Muscle of arm (tissue), 12 donors: ENCODE results near the gene RNF157. TPM values are rescaled to one million over a fixed set of nuclear protein-coding genes. Genes with fewer than 3 reads are reported as not detected.
"Not testable (repeated sequence)": the region's sequence is repeated elsewhere in the genome, so short reads cannot be mapped to it uniquely, and the experiment has no call there.

ENCODE experiments used
- DNase-seq: peaks from one replicate; pipeline ENCODE4 v3.0.0-alpha.2; 2013
- polyA plus RNA-seq, 12 donors: library from polyadenylated mRNA; unstranded; fragments of 120-200 nt; gene quantifications; one replicate each; pipeline ENCODE4 v1.2.1, GENCODE V29; 2013; ENCODE audit not compliant: insufficient read length in 12 of 12

Gene RNF157
- polyA plus RNA-seq, 12 donors, result 7.5 to 30.9 (median 13.0) TPM; not detected in 1

DNA sequence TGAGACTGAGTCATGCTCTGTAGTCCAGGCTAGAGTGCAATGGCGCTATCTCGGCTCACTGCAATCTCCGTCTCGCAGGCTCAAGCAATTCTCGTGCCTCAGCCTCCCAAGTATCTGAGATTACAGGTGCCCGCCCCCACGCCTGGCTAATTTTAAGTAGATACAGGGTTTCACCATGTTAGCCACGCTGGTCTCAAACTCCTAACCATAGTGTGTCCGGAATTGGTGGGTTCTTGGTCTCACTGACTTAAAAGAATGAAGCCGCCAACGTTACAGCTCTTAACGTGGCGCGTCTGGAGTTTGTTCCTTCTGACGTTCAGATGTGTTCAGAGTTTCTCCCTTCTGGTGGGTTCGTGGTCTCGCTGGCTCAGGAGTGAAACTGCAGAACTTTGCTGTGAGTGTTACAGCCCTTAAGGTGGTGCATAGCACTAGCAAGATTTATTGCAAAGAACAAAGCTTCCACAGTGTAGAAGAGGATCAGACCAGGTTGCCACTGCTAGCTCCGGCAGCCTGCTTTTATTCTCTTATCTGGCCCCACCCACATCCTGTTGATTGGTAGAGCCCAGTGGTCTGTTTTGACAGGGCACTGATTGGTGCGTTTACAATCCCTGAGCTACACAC is 16.2 kb upstream of the RNF157 start:
- not testable (repeated sequence) for DNase-seq

DNA sequence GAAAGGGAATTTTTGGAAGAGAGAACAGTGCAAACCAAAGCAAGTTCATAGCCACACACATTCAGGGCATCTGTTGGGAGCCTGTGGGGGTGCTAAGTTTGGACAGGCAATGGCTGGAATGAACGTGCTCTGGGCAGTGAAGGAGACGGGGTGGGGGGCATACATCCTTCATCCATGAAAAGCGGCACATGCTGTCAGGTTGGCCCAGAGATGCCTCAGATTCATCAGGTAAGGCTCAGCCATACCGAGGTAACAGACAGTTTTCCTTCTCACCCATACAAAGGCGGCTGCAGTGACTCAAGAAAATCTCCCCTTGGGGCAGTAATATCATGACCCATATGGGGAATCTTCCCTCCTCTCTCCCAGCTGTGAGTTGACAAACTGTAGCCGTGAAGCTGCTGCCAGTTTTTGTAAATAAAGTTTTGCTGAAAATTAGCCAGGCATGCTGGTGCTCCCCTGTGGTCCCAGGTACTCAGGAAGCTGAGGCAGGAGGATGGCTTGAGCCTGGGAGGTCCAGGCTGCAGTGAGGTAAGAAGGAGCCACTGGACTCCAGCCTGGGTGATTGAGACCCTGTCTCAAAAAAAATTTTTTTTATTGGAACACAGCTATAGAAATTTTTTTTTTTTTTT is 15.6 kb upstream of the RNF157 start:
- DNase-seq, result no peak

DNA sequence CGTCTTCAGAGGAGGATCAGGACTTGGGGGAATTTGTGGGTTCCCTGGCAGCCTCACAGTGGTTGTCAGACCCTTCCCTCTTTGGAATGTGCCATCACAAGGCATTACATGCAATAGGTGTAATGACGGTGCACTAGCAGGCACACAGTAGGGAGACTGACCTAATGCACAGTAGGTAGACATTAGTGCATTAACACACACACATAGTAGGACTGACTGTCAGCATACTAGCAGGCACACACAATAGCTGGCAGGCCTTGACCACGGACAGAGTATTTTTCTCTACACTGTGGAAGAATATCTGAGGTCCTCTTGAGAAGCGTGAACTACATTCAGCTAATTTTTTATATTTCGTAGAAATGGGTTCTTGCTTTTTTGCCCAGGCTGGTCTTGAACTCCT is 14.0 kb upstream of the RNF157 start:
- no peak for DNase-seq

DNA sequence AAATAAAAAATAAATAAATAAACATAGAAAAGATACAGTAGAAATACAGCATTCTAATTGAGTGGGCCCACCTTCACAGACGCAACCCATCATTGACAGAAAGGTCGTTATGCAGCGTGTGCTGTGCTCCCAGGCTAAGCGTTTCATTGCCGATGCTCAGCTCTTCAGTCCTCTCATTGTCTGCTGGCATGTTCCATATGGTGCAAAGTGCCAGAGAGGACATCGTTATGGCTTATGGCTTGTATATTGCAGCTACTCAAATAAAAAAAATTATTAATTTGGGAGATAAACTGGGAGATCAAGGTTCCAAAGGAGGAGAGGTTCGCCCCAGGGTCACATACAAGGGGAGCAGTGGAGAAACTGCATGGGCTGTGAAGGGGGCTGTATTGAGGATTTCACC is 13.5 kb upstream of the RNF157 start:
- DNase-seq, result no peak

DNA sequence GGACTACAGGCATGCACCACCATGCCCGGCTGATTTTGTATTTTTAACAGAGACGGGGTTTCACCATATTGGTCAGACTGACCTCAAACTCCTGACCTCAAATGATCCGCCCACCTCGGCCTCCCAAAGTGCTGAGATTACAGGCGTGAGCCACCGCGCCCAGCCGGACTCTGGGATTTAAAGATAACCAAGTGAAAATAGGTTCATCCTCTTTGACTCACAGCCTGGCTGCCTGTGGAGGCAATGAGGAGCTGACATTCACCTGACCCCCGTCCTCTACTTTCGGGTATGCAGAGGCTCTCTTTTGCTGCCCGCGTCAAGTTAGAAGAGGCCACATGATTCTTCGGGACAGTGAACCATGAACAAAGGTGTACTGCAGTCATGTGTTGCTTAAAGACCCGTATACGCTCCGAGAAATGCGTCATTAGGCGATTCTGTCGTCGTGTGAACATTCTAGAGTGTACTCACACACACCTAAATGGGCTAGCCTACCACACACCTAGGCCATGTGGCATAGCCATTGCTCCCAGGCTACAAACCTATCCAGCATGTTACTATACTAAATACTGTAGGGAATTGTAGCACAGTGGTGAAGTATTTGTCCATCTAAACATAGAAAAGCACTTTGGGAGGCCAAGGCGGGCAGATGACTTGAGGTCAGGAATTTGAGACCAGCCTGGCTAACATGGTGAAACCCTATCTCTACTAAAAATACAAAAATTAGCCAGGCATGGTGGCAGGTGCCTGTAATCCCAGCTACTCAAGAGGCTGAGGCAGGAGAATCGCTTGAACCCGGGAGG is 12.9 kb upstream of the RNF157 start:
- not testable (repeated sequence) for DNase-seq

DNA sequence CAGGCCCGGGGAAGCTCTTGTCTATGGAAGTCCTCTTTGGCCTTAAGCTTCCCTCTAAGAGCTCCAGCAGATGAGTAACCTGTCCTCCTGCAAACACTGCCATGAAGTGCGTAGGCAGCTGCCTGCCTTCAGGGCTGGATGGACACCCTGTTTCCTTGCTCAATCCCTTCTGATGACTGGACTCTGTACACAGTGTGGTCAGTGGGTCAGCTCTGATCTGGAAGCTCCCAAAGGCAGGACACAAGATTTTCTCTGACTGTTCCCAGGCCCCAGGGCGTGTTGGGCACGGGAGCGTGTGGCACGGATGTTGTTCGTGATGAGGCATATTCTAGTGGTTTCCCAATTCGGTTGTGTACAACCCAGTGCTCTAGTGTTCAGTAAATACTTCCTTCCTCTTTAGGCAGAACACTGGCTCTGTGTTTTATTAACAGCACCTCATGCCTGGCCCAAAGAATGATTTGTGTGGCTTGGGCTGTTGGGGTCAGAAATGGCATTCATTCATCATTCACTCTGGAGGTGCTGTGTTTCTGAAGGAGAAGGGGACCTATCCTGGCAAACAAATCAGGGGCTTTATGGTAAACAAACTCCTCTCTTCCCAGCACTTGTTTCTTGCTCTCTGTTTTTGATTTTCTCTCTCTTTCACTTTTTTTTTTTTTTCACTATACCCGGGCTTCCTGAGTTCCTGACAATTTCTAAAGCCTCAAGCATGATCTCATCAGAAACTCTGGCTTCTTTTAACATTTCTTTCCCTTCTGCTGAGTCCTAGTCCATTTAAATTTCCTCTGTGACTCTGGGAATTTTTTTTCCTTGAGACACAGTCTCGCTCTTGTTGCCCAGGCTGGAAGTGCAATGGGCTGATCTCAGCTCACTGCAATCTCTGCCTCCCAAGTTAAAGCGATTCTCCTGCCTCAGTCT is 12.0 kb upstream of the RNF157 start:
- DNase-seq, result no peak

DNA sequence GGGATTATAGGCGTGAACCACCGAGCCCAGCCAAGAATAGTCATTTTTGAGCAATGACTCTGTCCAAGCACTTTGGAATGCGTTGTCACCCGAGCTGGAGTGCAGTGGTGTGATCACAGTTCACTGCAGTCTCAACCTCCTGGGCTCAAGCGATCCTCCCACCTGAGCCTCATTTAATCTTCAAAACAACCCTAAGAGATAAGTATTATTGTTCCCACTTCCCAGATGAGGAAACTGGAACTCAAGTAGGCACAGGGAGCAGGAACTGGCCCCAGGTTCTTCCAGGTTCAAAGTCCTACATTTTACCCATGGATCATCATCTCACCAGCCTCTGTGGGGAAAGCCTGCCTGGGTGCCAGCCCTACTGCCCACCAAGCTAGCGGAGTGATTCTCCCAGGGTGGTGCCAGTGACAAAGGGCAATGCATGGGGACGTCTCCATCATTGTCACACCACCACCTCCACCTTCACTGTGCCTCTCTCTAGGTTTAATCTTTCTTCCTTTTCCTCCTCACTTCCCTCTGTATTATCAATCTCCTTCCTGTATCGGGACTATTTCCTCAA is 11.3 kb upstream of the RNF157 start:
- no peak for DNase-seq

DNA sequence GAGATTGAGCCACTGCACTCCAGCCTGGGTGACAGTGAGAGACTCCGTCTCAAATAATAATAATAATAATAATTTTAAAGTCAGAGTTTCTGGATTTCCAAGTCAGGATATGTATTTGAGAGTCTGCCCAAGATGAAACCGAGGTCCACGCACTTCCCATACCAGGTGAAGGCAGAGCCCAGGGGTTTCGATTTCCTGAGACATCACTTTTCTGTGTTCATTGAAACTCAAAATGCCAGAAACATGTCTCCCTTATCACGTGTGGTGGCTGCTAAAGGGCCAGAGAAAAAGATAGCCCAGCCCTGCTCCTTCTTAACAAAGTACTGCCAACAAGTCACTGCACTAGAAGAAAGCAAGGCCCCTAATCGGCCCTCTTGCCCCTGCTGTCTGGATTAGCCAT is 9.8 kb upstream of the RNF157 start:
- DNase-seq, result no peak

DNA sequence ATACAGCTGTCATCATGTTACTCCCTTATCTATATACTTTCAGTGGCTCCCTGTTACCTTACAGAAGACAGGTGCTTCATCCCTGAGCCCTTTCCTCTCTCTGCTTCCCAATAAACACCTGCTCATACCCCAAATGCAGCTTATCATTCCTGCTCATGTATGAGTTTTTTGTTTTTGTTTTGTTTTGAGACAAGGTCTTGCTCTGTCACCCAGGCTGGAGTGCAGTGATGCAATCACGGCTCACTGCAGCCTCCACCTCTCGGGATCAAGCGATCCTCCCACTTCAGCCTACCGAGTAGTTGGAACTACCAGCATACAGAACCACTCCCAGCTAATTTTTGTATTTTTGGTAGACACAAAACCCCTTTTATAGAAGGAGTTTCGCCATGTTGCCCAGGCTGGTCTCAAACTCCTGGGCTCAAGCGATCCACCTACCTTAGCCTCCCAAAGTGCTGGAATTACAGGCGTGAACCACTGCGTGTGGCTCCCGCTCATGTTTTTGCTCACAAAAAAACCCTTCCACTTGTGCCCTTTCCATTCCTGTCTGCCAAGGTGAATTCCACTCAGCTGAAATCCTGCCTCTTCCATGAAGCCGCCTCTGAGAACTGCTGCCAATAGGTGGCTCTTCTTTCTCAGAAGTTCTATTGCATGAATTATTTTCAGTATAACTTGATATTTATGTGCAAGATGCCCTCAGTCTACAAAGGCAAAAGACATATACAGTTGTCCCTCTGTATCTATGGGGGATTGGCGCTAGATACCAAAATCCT is 7.9 kb upstream of the RNF157 start:
- no peak for DNase-seq

DNA sequence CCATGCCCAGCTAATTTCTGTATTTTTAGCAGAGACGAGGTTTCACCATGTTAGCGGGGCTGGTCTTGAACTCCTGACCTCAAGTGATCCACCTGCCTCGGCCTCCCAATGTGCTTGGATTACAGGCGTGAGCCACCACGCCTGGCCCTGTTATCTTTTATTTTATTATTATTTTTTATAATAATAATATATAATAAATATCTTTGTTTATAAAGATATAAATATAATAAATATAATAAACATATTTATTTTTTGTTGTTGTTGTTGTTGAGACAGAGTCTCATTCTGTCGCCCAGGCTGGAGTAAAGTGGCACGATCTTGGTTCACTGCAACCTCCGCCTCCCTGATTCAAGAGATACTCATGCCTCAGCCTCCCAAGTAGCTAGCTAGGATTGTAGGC is 7.0 kb upstream of the RNF157 start:
- DNase-seq, result no peak

DNA sequence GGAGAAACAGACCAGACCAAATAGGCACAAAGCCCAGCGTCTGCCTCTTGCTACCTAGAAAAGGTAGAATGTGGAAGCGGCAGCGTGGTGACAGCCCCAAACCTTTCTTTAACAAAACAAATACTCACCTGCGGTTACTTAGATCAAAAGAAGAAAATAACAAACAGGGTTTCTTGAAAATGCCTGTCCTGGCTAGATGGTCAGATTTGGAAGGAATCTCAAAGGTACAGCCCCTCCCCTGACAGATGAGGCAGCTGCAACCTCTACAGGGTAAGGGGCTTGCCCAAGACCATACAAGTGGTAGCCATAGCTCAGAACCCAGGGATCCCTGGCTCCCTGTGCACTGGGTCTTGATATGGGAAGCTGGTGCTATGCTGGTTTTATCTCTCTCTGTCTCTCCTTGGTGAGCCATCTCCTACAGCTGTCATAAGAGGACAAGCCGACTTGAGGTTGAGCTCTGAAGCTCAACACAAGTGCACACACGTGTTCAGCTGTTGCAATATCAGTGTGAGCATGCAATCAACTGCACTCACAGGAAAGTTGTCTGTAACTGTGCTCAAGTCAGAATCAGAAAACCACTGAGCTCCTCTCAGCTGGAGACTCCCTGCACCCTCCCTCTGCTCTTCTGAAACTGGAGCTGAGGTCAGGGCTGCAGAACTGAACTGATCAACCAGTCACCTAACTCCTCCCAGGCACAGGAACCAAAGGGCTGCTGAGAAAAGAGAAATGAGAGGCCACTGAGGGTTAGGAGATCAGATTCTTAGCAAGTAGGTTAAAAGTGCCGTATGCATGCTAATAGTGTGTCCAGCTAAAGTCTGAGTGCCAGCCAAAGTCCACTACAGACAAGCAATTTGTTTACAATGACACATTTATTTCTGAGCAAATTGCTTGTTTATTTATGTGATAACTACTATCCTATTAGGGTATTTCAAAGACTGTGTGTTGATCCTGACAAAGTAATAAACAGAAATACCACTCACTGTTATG is 6.1 kb upstream of the RNF157 start:
- DNase-seq, result no peak

DNA sequence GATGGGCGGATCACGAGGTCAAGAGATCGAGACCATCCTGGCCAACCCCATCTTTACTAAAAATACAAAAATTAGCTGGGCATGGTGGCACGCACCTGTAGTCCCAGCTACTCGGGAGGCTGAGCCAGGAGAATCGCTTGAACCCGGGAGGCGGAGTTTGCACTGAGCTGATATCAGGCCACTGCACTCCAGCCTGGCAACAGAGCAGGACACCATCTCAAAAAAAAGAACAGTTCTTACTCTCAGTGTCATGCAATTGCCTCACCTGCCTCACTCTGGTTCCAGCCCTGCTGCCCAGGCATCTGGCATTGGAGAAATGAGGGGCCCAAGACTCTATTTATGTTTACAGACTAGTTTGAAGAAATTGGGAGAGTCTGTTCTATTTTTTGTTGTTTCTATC is 4.4 kb upstream of the RNF157 start:
- DNase-seq, result not testable (repeated sequence)

DNA sequence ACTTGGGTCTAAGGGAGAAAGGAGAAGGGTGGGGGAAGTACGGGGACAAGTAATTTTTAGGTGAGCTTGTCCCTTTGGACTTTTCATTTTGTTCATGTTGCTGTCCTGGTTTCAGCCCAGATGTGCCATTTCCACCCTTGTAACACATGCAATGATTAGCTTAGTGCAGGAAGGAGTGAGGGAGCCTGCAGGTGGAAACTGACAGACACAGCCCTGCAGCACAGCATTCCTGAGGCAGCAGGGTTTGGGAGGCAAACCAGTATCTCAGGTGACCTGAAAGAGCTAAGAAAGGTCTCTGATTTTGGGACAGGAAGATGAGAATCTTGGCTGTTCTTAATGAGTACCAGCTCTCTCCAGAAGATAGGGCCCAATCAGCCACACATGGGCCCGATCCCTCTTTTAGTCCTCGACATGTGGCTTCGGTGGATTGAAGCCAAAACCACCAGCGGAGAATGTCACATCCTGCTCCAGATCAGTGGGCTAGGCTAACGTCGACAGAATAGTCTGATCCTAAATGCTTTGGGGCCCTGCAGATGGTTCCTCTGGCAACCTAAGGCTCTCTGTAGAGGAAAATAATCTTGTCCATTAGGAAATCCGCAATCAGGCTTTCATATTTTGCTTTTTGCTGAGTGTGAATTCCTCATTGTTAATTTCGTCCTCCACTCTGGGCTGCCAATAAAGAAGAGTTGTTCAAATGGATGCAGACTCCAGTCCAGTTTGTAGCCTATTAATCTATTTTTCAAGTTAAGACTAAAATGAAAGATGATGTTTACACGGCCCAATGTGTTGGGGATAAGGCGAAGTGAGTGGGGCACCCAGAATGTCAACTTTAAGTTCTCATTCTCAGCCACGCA is 3.8 kb upstream of the RNF157 start:
- no peak for DNase-seq

DNA sequence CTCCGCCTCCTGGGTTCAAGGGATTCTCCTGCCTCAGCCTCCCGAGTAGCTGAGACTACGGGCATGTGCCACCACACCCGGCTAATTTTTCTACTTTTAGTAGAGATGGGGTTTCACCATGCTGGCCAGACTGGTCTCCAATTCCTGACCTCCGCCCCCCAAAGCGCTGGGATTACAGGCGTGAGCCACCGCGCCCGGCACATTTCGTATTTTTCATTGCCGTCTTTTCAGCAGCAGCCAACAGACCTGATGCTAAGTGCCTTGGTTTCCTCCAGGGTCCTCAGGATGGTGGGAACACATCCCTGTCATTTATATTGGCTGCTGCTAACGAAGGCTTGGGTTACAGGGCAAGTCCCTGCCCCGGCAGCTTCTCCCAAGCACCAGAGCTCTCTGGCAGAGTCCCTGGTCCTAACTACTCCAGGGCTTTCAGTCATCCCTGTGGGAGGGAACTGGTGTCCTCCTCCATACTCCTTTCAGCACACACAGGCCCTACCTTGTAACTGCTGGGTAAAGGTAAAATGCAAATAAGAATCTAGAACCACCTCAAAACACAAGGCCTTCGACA is 1.5 kb upstream of the RNF157 start:
- DNase-seq, result no peak

DNA sequence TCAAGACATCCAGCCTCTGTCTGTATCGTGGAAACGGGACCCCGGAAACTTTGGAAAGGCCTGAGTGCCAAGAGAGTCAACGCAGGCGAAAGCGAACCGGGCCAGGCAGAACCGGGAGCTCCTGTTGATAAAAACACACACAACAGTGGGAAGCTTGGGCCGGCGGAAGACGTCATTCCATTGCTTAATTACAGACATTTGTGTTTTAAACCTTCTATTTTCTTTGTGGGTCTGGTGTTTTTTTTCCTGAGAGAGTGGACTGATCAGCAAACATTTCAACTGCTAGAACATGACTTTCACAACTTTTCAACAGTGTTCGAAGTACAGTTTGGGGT is 878 bp upstream of the RNF157 start:
- no peak for DNase-seq

DNA sequence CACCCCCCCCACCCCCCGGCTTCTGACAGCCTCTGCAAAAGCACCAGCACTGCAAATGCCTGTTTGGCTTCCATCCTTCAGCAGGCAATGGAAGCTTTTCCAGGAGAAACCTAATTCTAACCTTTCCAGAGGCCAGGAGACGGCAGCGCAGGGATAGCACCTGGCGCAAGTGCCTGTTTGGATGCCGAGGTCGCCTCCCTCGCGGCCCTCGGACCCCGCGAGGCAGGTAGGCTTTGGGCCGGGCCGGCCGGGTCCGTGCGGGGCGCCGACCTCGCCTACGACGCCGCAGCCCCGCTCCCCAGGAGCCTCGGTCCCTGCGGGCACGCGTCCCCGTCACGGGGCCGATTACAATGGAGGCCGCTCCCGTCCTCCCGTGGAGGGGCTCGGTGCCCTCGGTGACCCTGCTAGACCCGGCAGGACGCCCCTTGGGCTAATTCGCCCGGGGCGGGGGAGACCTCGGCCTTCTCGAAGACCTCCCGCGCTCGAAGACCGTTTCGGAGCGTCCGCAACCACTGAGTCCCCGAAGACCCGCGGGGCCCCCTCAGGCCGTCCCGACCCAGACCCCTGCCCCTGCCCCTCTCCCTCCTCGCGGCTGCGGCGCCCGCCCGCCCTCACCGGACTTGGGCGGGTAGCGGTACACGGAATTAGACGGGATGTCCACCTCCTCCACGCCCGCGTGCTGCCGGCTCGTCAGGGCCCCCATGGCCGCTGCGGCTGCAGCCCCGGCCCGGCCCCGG is 587 bp downstream of the RNF157 start:
- DNase-seq, result no peak

DNA sequence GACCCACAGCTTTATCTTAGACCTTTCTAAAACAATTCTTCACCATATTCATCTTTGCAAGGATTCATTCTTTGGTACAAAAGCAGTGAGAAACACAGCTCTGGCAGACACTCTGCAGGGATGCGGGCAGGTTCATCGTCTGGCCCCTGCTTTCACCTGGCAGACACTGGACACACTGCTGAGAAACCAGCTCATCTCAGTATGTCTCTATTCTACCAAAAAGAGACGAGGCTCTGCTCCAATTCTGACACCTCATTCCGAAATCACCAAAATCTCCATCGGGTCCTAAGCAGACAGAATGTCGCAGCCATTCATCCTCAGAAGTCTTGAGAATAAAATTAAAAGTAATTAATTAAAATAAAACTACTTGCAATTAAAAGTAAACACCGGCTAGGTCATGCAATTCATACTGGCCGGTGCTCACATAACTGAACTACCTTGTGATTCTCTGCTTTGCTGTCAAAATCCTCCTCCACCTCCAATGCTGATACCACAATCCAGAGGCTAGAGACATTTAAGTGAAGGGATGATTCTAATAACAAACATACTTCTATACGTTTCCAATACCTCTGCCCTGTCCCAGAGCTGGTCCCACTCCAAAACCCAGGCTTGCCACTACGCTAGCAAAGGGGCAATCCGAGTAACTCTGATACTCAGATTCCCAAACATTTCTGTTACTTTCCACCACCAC is 1.3 kb downstream of the RNF157 start:
- DNase-seq, result no peak
